ENCODE results near the gene CHEK1. TPM values are rescaled to one million over a fixed set of nuclear protein-coding genes. Genes with fewer than 3 reads are reported as not detected.

The CHEK1 gene
- total RNA-seq, 1 donor from 2014 or later = 161 TPM

DNA sequence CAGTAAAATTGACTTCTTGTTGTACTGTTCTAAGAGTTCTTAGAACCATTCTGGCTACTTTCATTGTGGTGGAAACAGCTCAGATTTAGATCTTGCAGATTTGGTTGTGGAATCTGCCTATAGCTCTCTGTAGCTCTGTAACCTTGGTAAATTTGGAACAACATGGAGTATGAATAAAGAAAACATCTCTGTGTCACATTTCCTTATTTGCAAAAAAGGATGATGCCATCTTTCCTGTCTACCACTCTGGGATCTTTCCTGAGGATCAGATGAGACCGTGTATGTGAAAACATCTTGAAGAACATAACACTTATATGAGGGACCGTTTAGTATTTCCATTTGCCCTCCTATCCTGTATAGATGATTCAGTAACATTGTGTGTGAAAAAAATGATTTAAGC lies 46.6 kb downstream of the CHEK1 start:
- no peak for TF ChIP-seq EZH2phosphoT487 (IDR thresholded peaks at IDR 0.05)
- TF ChIP-seq EZH2 (IDR thresholded peaks at IDR 0.05) = no peak
- TF ChIP-seq, protein P1, sequence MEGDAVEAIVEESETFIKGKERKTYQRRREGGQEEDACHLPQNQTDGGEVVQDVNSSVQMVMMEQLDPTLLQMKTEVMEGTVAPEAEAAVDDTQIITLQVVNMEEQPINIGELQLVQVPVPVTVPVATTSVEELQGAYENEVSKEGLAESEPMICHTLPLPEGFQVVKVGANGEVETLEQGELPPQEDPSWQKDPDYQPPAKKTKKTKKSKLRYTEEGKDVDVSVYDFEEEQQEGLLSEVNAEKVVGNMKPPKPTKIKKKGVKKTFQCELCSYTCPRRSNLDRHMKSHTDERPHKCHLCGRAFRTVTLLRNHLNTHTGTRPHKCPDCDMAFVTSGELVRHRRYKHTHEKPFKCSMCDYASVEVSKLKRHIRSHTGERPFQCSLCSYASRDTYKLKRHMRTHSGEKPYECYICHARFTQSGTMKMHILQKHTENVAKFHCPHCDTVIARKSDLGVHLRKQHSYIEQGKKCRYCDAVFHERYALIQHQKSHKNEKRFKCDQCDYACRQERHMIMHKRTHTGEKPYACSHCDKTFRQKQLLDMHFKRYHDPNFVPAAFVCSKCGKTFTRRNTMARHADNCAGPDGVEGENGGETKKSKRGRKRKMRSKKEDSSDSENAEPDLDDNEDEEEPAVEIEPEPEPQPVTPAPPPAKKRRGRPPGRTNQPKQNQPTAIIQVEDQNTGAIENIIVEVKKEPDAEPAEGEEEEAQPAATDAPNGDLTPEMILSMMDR (IDR thresholded peaks at IDR 0.05) = no peak
- no peak overlapping the region for H3K4me3 Mint-ChIP-seq
- Histone ChIP-seq H3K79me2 (ENCODE audit: low read depth) (peaks cover 17% of the 10 kb centered on the region), H3K4me1 (no peaks in the 10 kb centered on the region), H3K27me3 (no peaks in the 10 kb centered on the region), H3K36me3 (peaks cover 25% of the 10 kb centered on the region), H3K9ac (no peak overlapping the region), H4K20me1 (ENCODE audit: low read depth) (no peaks in the 10 kb centered on the region), H3K9me3 (ENCODE audit: low read depth) (peaks cover 3% of the 10 kb centered on the region), H3F3A (ENCODE audit: low read depth) (no peaks in the 10 kb centered on the region), H3K27ac (no peak overlapping the region), H3K4me3 (no peak overlapping the region), H2AFZ (replicated peaks) (no peak overlapping the region), H3K4me2 (no peak overlapping the region)
- peaks cover 29% of the 10 kb centered on the region for H3K36me3 Mint-ChIP-seq
- H3K27ac Mint-ChIP-seq = no peak overlapping the region
- H3K9me3 Mint-ChIP-seq = peaks cover 7% of the 10 kb centered on the region
- no peak for DNase-seq (ENCODE audit: low spot score)
- no peaks in the 10 kb centered on the region for H3K27me3 Mint-ChIP-seq (ENCODE audit: insufficient read depth, low read depth)
- H3K4me1 Mint-ChIP-seq = no peaks in the 10 kb centered on the region

DNA sequence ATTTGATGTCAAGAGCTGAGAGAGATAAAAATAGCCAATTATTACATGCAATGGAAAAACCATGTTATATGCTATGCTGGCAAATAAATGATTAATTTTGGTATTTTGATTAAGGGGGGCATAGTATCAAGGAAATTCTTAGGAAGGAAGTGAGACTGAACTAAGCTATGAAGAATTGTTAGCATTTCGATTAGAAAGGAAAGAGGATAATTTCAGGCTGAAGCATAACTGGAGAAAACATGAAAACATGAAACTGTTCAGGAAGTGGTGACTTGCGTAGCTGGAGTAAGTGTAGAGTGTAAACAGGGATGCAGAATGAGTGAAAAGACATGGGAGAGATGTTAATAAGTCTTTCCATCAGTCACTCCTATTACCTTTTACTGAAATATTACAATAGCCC lies 49.2 kb downstream of the CHEK1 start:
- Mint-ChIP-seq H3K9me3 (no peaks in the 10 kb centered on the region), H3K27ac (no peak overlapping the region), H3K4me3 (no peak overlapping the region), H3K36me3 (peaks cover 26% of the 10 kb centered on the region), H3K4me1 (no peaks in the 10 kb centered on the region), H3K27me3 (ENCODE audit: insufficient read depth, low read depth) (no peaks in the 10 kb centered on the region)
- Histone ChIP-seq H2AFZ (replicated peaks) (no peak overlapping the region), H4K20me1 (ENCODE audit: low read depth) (no peaks in the 10 kb centered on the region), H3K79me2 (ENCODE audit: low read depth) (no peaks in the 10 kb centered on the region), H3K9me3 (ENCODE audit: low read depth) (no peaks in the 10 kb centered on the region), H3K27me3 (no peaks in the 10 kb centered on the region), H3K36me3 (peaks cover 16% of the 10 kb centered on the region), H3K4me1 (no peaks in the 10 kb centered on the region), H3K27ac (no peak overlapping the region), H3F3A (ENCODE audit: low read depth) (no peaks in the 10 kb centered on the region), H3K9ac (no peak overlapping the region), H3K4me3 (no peak overlapping the region), H3K4me2 (no peak overlapping the region)
- TF ChIP-seq EZH2phosphoT487 (IDR thresholded peaks at IDR 0.05) (no peak), EZH2 (IDR thresholded peaks at IDR 0.05) (no peak)
- TF ChIP-seq, protein P1 (IDR thresholded peaks at IDR 0.05) = no peak
- no peak for DNase-seq (ENCODE audit: low spot score)

DNA sequence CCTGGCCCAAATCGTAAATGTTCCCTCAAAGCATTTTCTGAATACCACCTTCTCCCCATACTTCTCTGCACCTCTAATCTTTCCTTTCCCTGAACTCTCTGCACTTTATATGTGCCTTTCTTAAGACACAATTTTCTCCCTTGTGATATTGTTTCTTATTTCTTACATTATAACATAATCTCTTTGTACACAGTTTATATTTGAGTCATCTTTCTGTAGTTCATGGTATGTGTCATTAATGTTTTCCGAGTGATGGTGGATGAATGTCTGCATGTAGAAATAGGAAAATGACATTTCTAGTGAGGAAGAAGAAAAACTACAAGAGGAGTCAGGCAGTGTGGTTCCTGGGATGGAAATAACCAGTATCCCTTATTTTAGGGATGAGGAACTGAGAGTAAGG lies 50.2 kb downstream of the CHEK1 start:
- Histone ChIP-seq H3F3A (ENCODE audit: low read depth) (no peaks in the 10 kb centered on the region), H4K20me1 (ENCODE audit: low read depth) (no peaks in the 10 kb centered on the region), H2AFZ (replicated peaks) (no peak overlapping the region), H3K9ac (no peak overlapping the region), H3K4me2 (no peak overlapping the region), H3K27me3 (no peaks in the 10 kb centered on the region), H3K4me3 (no peak overlapping the region), H3K9me3 (ENCODE audit: low read depth) (no peaks in the 10 kb centered on the region), H3K27ac (no peak overlapping the region), H3K36me3 (peaks cover 16% of the 10 kb centered on the region), H3K79me2 (ENCODE audit: low read depth) (no peaks in the 10 kb centered on the region), H3K4me1 (no peaks in the 10 kb centered on the region)
- TF ChIP-seq, protein P1 (IDR thresholded peaks at IDR 0.05) = no peak
- TF ChIP-seq EZH2 (IDR thresholded peaks at IDR 0.05) (no peak), EZH2phosphoT487 (IDR thresholded peaks at IDR 0.05) (no peak)
- Mint-ChIP-seq H3K4me3 (no peak overlapping the region), H3K4me1 (no peaks in the 10 kb centered on the region), H3K27me3 (ENCODE audit: insufficient read depth, low read depth) (no peaks in the 10 kb centered on the region), H3K9me3 (no peaks in the 10 kb centered on the region), H3K27ac (no peak overlapping the region), H3K36me3 (peaks cover 24% of the 10 kb centered on the region)
- no peak for DNase-seq (ENCODE audit: low spot score)
